ENCODE data around the gene ANKHD1.

GRCh38 chr5:140381351-140381750 lies 20.3 kb upstream of the ANKHD1 start:
- TF ChIP-seq CTCF (conservative IDR thresholded peaks at IDR 0.05) (no peak), ZFX (IDR thresholded peaks at IDR 0.05) (no peak)
